Caki2 (cell line): ENCODE data around the gene FOXN3. TPM values are rescaled to one million over a fixed set of nuclear protein-coding genes. Genes with fewer than 3 reads are reported as not detected.

Experiments used
- DNase-seq: peaks from one replicate; pipeline ENCODE4 v3.0.0-alpha.2; 2015; ENCODE audit warnings: low read depth
- in situ Hi-C: cut with HindIII; loops from 2 replicates; pipeline ENCODE4 v1.10.0; 2016; ENCODE audit warnings: low sequenced_read_pairs, low pct_unique_long_range_greater_than_20kb, mixed read lengths
- total RNA-seq: library from RNA; depleted of rRNA; stranded (reverse); fragments of >200 nt; shearing (Covaris generic); gene quantifications from 2 replicates; pipeline ENCODE4 v1.2.3, GENCODE V29; 2014; ENCODE audit warnings: low replicate concordance

Gene FOXN3
- total RNA-seq, 1 experiment from 2014 or later: 3.2 TPM

GRCh38 chr14:89417465-89418225 is 612 bp upstream of the FOXN3 start:
- in situ Hi-C loops: no loop called here
- DNase-seq: peak; percentile 56

- peak; percentile 88 for DNase-seq
- in situ Hi-C loops: no loop called here
These were observed 734 bp downstream of the FOXN3 start for GRCh38 chr14:89416002-89416995.

GRCh38 chr14:89415159-89415558 is 1.9 kb downstream of the FOXN3 start:
- no peak for DNase-seq
- in situ Hi-C loops: no loop called here

- DNase-seq: no peak
- in situ Hi-C loops: no loop called here
These were observed 5.1 kb downstream of the FOXN3 start for GRCh38 chr14:89411976-89412375.

GRCh38 chr14:89409961-89410360 is 7.1 kb downstream of the FOXN3 start:
- no peak for DNase-seq
- in situ Hi-C loops: no loop called here

GRCh38 chr14:89408907-89409700 is 7.9 kb downstream of the FOXN3 start:
- DNase-seq: no peak
- in situ Hi-C loops: no loop called here

GRCh38 chr14:89407856-89408255 is 9.2 kb downstream of the FOXN3 start:
- no peak for DNase-seq
- in situ Hi-C loops: no loop called here

- DNase-seq: no peak
- in situ Hi-C loops: no loop called here
These were observed 10.1 kb downstream of the FOXN3 start for GRCh38 chr14:89406941-89407340.

GRCh38 chr14:89406361-89406760 is 10.7 kb downstream of the FOXN3 start:
- in situ Hi-C loops: no loop called here

GRCh38 chr14:89405712-89406111 is 11.3 kb downstream of the FOXN3 start:
- DNase-seq: no peak
- in situ Hi-C loops: no loop called here

More at GRCh38 chr14:89406361-89406760, 10.7 kb downstream of the FOXN3 start:
- no peak for DNase-seq

GRCh38 chr14:89402363-89402762 is 14.7 kb downstream of the FOXN3 start:
- no peak for DNase-seq
- in situ Hi-C loops: no loop called here

- in situ Hi-C loops: no loop called here
- no peak for DNase-seq
These were observed 15.3 kb downstream of the FOXN3 start for GRCh38 chr14:89401761-89402160.

GRCh38 chr14:89401241-89401640 is 15.8 kb downstream of the FOXN3 start:
- DNase-seq: no peak
- in situ Hi-C loops: no loop called here

- in situ Hi-C loops: no loop called here
These were observed 16.5 kb downstream of the FOXN3 start for GRCh38 chr14:89400529-89400928.

GRCh38 chr14:89399594-89400068 is 17.4 kb downstream of the FOXN3 start:
- in situ Hi-C loops: no loop called here
- peak; percentile 21 for DNase-seq

More at GRCh38 chr14:89400529-89400928, 16.5 kb downstream of the FOXN3 start:
- DNase-seq: no peak

GRCh38 chr14:89399157-89399556 is 17.9 kb downstream of the FOXN3 start:
- in situ Hi-C loops: no loop called here
- DNase-seq: no peak

- in situ Hi-C loops: no loop called here
- no peak for DNase-seq
These were observed 19.3 kb downstream of the FOXN3 start for GRCh38 chr14:89397569-89398230.

- DNase-seq: no peak
- in situ Hi-C loops: no loop called here
These were observed 22.1 kb downstream of the FOXN3 start for GRCh38 chr14:89394972-89395371.
